H7 (cell line): ENCODE data around the gene PNKP. TPM values are rescaled to one million over a fixed set of nuclear protein-coding genes. Genes with fewer than 3 reads are reported as not detected.

Source experiments
- DNase-seq: peaks from one replicate; pipeline ENCODE4 v3.0.0; 2012
- H3K27me3 ChIP-seq: 2 replicates; pipeline ENCODE4 v1.6.0; 2011; ENCODE audit warnings: mild to moderate bottlenecking, low read length; ENCODE audit not compliant: control insufficient read depth, insufficient read depth
- H3K36me3 ChIP-seq: replicated peaks from 2 replicates; pipeline ENCODE4 v1.5.1; 2011; ENCODE audit warnings: low read length; ENCODE audit not compliant: control insufficient read depth, insufficient read depth
- H3K4me3 ChIP-seq: 2 replicates; pipeline ENCODE4 v1.5.1; 2011; ENCODE audit warnings: low read depth, mild to moderate bottlenecking, control low read depth, low read length, moderate library complexity; ENCODE audit not compliant: insufficient read depth
- total RNA-seq: library from RNA; depleted of rRNA; stranded (reverse); fragments of >200 nt; shearing (Covaris generic); gene quantifications from 2 replicates; pipeline ENCODE4 v1.2.3, GENCODE V29; 2014

PNKP gene
- total RNA-seq, 1 experiment from 2014 or later: 76.2 TPM

GRCh38 chr19:49883094-49883493 is 15.7 kb upstream of the PNKP start:
- H3K27me3 ChIP-seq: no peaks in the 10 kb centered on the region
- peaks cover 45% of the 10 kb centered on the region for H3K36me3 ChIP-seq
- no peak overlapping the region for H3K4me3 ChIP-seq
- DNase-seq: no peak

- peaks cover 45% of the 10 kb centered on the region for H3K36me3 ChIP-seq
- no peaks in the 10 kb centered on the region for H3K27me3 ChIP-seq
These were observed 15.3 kb upstream of the PNKP start for GRCh38 chr19:49882643-49883042.

GRCh38 chr19:49881672-49882394 is 14.5 kb upstream of the PNKP start:
- Histone ChIP-seq H3K27me3 (no peaks in the 10 kb centered on the region), H3K36me3 (peaks cover 45% of the 10 kb centered on the region), H3K4me3 (no peak overlapping the region)
- peak; percentile 97 for DNase-seq

More at GRCh38 chr19:49882643-49883042, 15.3 kb upstream of the PNKP start:
- peak; percentile 36 for DNase-seq
- H3K4me3 ChIP-seq: no peak overlapping the region

- DNase-seq: peak; percentile 60
- Histone ChIP-seq H3K36me3 (peaks cover 44% of the 10 kb centered on the region), H3K27me3 (no peaks in the 10 kb centered on the region), H3K4me3 (no peak overlapping the region)
These were observed 13.8 kb upstream of the PNKP start for GRCh38 chr19:49881186-49881585.

GRCh38 chr19:49880162-49880869 is 12.9 kb upstream of the PNKP start:
- Histone ChIP-seq H3K36me3 (peaks cover 44% of the 10 kb centered on the region), H3K4me3 (no peak overlapping the region), H3K27me3 (no peaks in the 10 kb centered on the region)
- DNase-seq: no peak

- H3K4me3 ChIP-seq: no peak overlapping the region
- H3K36me3 ChIP-seq: peaks cover 40% of the 10 kb centered on the region
- H3K27me3 ChIP-seq: no peaks in the 10 kb centered on the region
- DNase-seq: no peak
These were observed 12.0 kb upstream of the PNKP start for GRCh38 chr19:49879243-49879963.

GRCh38 chr19:49878744-49879070 is 11.3 kb upstream of the PNKP start:
- DNase-seq: no peak
- H3K4me3 ChIP-seq: peak overlapping the region; percentile 99
- no peaks in the 10 kb centered on the region for H3K27me3 ChIP-seq
- H3K36me3 ChIP-seq: peaks cover 35% of the 10 kb centered on the region

GRCh38 chr19:49877879-49878743 is 10.7 kb upstream of the PNKP start:
- H3K4me3 ChIP-seq: peak overlapping the region; percentile 99

GRCh38 chr19:49877020-49877878 is 9.9 kb upstream of the PNKP start, which contains the start of the genes AKT1S1 and TBC1D17:
AKT1S1 (minus strand) TSS chr19:49877355; CDS start chr19:49873295, 4,060 bp downstream.
TBC1D17 (plus strand) TSS chr19:49877702; CDS start chr19:49877724, 22 bp downstream.
- Histone ChIP-seq H3K27me3 (no peaks in the 10 kb centered on the region), H3K36me3 (peaks cover 23% of the 10 kb centered on the region), H3K4me3 (peak within 1 kb of the TSS; percentile 99)
- DNase-seq: peak; percentile 96

More at GRCh38 chr19:49877879-49878743, 10.7 kb upstream of the PNKP start:
- H3K27me3 ChIP-seq: no peaks in the 10 kb centered on the region
- peaks cover 31% of the 10 kb centered on the region for H3K36me3 ChIP-seq
- peak; percentile 100 for DNase-seq

- H3K27me3 ChIP-seq: no peaks in the 10 kb centered on the region
- peak overlapping the region; percentile 99 for H3K4me3 ChIP-seq
- peak; percentile 91 for DNase-seq
- H3K36me3 ChIP-seq: peaks cover 22% of the 10 kb centered on the region
These were observed 9.1 kb upstream of the PNKP start for GRCh38 chr19:49876422-49877019.

- DNase-seq: peak; percentile 90
- Histone ChIP-seq H3K27me3 (no peaks in the 10 kb centered on the region), H3K36me3 (peaks cover 16% of the 10 kb centered on the region), H3K4me3 (peak overlapping the region; percentile 99)
These were observed 8.6 kb upstream of the PNKP start for GRCh38 chr19:49875857-49876421.

- Histone ChIP-seq H3K27me3 (no peaks in the 10 kb centered on the region), H3K4me3 (no peak overlapping the region), H3K36me3 (peaks cover 10% of the 10 kb centered on the region)
- no peak for DNase-seq
These were observed 7.8 kb upstream of the PNKP start for GRCh38 chr19:49875177-49875576.
